NAMALWA (cell line): Measurements from ENCODE around the gene SMARCA1.

Experiments used
- DNase-seq: peaks from one replicate; pipeline ENCODE4 v3.0.0-alpha.2; 2015; ENCODE audit warnings: low spot score

SMARCA1 gene

GRCh38 chrX:129530410-129530809 lies 7.1 kb upstream of the SMARCA1 start:
- no peak for DNase-seq

DNA sequence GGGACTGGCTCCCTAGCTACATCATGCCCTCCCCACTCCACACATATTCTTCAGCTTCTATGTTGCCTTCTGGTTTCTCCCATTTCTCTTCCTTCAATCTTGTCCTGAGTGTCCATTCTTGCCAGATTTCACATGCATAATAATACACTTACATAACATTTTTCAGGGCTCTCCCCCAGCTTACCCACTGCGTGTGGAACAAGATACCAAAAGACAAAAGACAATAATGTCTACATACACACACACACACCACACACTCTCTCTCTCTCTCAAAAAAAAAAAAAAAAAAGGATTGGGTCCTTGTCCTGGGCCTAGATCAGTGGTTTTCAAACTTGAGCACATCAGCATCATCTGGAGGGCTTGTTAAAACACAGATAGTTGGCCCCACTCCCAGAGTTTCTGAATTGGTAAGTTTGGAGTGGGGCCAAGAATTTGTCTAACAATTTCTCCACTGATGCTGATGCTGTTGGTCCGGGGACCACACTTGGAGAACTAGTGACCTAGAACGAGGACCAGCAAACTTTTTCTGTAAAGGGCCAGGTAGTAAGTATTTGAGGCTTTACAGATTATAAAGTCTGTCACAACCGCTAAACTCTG lies 6.5 kb upstream of the SMARCA1 start:
- no peak for DNase-seq

DNA sequence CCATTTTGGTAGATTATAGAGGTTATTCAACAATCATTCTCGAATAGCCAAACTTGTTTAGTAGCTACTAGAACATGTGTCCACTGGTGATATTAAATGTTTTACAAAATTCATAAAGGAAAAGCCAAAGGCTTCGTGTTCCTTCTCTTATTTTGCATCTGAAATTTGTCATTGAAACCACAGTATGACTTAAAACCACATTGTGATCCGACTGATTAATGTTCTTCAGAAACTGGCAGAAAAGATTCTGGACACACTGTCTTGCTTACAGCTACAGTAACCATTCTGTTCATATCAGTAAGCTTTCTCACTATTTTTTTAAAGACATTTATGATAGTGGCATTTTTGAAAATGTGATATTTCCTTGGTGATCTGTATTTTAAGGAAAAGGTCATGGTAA lies 2.6 kb upstream of the SMARCA1 start:
- DNase-seq, result no peak

DNA sequence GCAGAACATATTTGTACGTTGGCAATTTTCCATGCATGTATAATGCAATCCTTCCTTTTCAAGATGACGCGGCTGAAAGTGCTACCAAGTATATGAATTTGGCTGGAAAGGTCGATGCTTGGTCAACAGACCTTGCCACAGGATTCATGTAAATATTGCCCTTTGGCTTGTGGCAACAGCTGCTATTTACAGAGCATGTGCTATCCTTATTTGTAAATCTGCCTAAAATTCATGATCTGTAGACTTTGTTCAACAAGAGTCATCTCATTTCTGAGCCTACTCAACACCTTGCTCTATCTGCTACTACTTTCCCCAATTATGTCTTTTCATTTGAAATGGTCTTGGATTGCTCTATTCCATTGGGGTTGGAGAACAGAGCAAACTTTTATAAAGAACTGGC lies 1.9 kb upstream of the SMARCA1 start:
- no peak for DNase-seq

DNA sequence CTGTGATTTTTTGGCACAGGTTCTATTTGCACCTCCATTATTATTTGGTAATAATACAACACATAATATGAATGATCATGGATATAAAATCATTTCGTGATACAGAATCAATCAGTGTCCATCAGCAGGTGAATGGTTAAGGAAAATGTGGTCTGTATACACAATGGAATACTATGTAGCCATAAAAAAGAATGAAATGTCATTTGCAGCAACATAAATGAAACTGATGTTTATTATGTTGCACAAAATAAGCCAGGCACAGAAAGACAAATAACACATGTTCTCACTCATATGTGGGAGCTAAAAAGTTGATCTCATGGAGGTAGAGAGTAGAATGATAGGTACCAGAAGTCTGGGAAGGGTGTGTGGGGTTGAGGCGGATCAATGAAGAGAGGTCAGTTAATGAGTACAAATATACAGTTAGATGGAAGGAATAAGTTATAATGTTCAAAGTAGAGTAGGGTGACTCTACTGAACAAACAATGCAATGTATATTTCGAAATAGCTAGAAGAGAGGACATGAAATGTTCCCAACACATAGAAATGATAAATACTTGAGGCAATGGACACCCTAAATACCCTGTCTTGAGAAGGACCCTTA lies 1.1 kb upstream of the SMARCA1 start:
- DNase-seq, result no peak

GRCh38 chrX:129522184-129523078 lies 859 bp downstream of the SMARCA1 start:
- no peak for DNase-seq

- no peak for DNase-seq
These were observed 3.1 kb downstream of the SMARCA1 start for GRCh38 chrX:129520151-129520550.

- no peak for DNase-seq
These were observed 6.9 kb downstream of the SMARCA1 start for GRCh38 chrX:129516402-129516801.

GRCh38 chrX:129512409-129512808 lies 10.9 kb downstream of the SMARCA1 start:
- no peak for DNase-seq

DNA sequence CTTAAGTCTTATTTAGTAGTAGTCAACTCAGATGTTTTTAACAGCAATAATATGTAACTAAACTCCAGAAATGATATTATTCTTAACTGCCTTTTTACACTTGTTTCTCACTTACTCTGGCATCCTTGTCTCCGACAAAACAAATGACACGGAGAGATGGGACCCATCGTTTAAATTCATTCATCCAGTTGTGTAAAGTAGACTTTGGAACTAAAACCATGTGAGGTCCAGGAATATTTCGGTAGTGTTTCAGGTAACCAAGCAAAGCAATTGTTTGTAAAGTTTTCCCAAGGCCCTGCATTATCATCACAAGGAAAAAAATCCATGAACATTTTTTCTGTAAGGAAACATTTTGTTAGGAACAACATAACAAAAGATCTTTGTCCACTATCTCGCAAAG lies 11.6 kb downstream of the SMARCA1 start:
- DNase-seq, result no peak

DNA sequence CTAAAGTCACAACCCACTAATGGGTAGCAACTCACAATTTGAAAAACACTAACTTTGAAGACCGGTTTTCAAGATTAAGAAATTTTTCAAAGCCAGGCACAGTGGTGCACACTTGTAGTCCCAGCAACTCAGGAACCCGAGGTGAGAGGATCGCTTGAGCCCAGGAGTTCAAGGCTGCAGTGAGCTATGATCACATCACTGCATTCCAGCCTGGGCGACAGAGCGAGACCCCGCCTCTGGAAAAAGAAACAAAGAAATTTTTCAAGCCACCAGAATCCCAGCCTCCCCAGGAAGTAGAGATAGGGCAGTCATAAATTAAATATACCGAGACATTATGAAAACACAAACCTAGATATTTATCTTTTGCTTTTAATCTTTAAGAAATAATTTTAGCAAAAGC lies 13.0 kb downstream of the SMARCA1 start:
- DNase-seq, result no peak

DNA sequence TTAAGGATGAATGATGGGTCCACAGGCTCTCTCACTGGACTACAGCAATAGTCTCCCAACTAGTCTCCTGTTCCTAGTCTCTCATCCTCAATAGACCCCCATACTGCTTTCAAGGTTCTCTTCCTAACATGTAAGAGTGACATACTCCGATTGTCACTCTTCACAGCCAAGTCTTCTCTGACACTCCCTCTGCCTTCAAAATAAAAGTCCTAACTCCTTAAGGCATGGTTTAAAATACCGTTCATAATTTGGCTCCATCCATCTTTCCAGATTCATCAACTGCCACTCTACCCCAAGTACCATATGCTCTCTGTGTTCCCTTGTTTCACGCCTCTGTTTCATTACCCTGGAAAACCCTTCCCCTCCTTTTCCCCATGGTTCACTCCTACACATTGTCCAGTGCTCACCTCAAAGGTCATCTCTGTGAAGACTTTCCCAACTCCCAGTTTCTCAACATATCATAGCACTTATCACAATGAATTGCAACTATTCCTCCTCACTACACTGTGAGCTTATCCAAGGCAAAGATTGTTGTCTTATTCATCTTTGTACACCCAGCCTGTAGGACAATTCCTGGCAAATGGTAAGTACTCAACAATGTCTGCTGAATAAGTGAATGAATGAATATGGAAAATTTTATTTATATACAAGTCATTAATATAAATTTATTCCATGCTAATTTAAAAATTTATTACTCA lies 26.0 kb downstream of the SMARCA1 start:
- DNase-seq, result no peak

- no peak for DNase-seq
These were observed 26.7 kb downstream of the SMARCA1 start for GRCh38 chrX:129496625-129497024.

DNA sequence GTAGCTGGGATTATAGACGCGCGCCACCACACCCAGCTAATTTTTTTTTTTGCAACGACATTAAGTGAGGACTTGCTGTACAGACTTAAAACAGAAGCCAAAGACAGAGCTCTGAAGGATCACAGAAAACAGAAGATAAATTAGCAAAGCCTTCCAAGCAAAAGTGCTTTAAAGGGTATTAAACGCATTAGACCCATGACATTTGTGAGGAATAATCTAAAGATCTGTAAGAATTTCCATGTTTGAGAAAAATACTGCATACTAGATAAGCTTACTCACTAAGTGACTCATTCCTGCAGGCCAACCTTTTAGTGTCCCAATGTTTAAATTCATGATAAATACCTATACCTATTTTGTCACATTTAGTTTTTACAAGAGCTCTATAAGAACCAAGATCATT lies 27.4 kb downstream of the SMARCA1 start:
- no peak for DNase-seq

GRCh38 chrX:129494887-129495286 lies 28.4 kb downstream of the SMARCA1 start:
- no peak for DNase-seq

DNA sequence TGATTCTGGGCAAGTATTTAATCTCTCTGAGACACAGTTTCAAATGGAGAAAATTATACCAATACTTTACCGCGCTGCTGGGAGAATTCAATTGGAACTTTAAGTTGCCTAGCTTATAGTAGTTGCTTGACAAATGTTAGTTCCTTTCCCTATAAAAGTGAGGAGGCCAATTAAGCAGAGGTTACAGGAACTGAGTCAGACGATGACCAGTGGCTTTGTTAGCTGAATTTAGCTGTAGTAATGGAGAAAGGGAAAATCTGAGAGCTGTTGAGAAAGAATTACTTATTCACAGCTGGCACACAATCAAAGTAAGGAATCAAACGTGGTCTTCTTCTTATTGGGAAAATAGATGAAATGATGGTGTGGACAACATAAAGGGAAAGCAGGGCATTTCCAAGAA lies 29.6 kb downstream of the SMARCA1 start:
- no peak for DNase-seq

- no peak for DNase-seq
These were observed 33.0 kb downstream of the SMARCA1 start for GRCh38 chrX:129490330-129490729.

GRCh38 chrX:129488359-129488758 lies 34.9 kb downstream of the SMARCA1 start:
- no peak for DNase-seq

GRCh38 chrX:129480889-129481288 lies 42.4 kb downstream of the SMARCA1 start:
- DNase-seq, result no peak

GRCh38 chrX:129478516-129478915 lies 44.8 kb downstream of the SMARCA1 start:
- DNase-seq, result no peak

DNA sequence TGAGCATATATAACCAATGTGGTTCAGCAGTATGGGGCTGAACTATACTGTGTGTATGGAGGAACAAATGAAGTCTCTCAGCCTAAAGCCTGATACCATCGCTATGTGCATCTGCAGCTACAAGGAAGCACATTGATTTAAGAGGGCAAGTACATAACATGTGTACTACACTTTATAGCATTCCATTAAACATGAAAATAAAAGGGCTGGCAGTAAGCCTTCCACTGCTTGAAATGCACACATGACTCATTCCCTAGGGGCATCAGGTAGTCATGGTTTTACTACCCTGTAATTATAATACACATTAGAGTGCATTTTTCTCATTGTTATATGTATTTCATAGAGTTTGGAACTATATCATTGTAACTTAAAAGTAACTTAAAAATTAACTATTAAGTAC lies 51.2 kb downstream of the SMARCA1 start:
- no peak for DNase-seq

- DNase-seq, result peak; percentile 1
These were observed 60.6 kb downstream of the SMARCA1 start for GRCh38 chrX:129462707-129463106.
